Measurements from ENCODE around the gene RASAL3. TPM values are rescaled to one million over a fixed set of nuclear protein-coding genes. Genes with fewer than 3 reads are reported as not detected.

Gene RASAL3
- total RNA-seq, 1 donor from 2014 or later, result 89.3 TPM

DNA sequence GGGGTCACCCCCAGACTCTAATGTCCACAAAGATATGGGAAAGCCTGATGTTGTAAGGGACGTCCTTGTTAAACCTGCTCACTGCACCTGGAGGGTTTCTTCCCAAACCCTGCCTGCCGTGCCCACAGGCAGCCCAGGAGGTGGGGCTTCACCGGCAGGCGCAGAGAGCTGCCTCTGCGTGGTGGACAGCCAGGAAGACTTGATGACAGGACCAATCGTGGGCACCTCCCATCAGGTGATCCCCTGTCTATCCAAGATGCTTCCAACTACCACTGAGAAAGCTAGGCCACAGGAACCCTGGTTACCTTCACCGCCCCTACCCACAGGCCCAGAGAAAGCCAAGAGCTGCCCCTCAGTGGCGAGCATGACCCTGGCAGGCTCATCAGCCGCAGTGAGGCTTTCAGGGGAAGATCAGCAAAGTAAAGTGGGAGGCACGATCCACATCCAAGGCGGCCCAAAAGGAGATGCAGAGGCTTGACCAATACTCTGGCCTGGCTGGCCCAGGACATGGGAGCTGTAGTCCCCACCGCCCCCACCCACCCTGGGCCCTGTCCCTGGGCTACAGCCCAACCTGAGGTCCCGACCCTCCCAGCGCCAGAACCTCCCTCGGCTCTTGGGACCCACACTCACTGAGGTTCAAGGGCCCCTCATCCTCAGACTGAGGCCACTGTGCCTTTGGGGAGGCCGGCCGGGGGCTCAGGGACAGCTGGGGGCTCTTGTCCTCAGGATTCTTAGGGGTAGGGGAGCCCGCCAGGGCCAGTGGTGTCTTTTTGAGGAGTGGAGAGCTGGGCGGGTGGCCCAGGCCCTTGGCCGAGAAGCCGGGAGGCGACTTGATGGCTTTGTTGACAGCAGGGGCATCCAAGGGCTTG lies 35.2 kb downstream of the RASAL3 start:
- intact Hi-C loops (cut with micrococcal nuclease), result no loop called here
- H3K4me3 Mint-ChIP-seq, result no peak overlapping the region
- H3K9me3 Mint-ChIP-seq, result no peaks in the 10 kb centered on the region
- peaks cover 31% of the 10 kb centered on the region for H3K4me1 Mint-ChIP-seq
- CTCF ChIA-PET, result interaction anchor here (2.7 kb wide), 1 partner anchor 10 kb away, joined by 8 read pairs; the partner anchor contains the start of gene AKAP8L
- ATAC-seq (ENCODE audit: low read depth) (no peak), DNase-seq (no peak)
- peaks cover 39% of the 10 kb centered on the region for H3K36me3 Mint-ChIP-seq (ENCODE audit: low read depth)
- no peaks in the 10 kb centered on the region for H3K27me3 Mint-ChIP-seq
- no peak for TF ChIP-seq CTCF (IDR thresholded peaks at IDR 0.05)
- POLR2A ChIA-PET, result interaction anchor here (1.2 to 5.7 kb wide), 3 partner anchors 10 to 34 kb away, joined by 5 to 53 read pairs (median 6); partner anchors contain the start of gene AKAP8L
- no peak overlapping the region for H3K27ac Mint-ChIP-seq

DNA sequence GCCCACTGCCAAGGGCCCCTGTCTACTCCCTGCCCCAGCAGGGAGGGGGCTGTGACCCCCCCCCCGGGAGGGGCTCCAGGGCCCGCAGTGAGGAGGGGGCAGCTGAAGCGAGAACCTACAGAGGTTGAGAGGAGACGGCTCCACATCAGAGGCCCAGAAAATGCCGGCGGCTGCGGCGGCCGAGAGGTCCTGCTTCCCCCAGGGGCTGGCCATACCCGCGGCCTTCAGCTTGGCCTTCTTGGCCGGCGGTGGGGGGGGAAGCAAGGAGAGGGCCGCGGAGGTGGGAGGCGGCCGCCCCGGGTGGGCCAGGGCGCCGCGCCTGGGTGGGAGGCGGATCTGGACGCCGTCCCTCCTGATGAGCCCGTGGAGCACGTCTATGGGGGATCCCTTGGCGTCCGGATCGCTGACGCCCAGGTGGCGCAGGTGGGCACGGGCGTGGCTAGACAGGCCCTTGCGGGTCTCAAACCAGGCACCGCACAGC lies 36.3 kb downstream of the RASAL3 start:
- CTCF ChIA-PET, result no interaction called here
- intact Hi-C loops (cut with micrococcal nuclease), result no loop called here
- no peak for ATAC-seq (ENCODE audit: low read depth)
- Mint-ChIP-seq H3K9me3 (no peaks in the 10 kb centered on the region), H3K27ac (no peak overlapping the region), H3K36me3 (ENCODE audit: low read depth) (peaks cover 48% of the 10 kb centered on the region), H3K4me1 (peaks cover 24% of the 10 kb centered on the region), H3K4me3 (no peak overlapping the region), H3K27me3 (no peaks in the 10 kb centered on the region)
- no peak for TF ChIP-seq CTCF (IDR thresholded peaks at IDR 0.05)
- no peak for DNase-seq
- POLR2A ChIA-PET, result interaction anchor here (1.2 to 1.3 kb wide), 2 partner anchors 9 to 36 kb away, joined by 5 to 6 read pairs; partner anchors contain the start of gene AKAP8L

DNA sequence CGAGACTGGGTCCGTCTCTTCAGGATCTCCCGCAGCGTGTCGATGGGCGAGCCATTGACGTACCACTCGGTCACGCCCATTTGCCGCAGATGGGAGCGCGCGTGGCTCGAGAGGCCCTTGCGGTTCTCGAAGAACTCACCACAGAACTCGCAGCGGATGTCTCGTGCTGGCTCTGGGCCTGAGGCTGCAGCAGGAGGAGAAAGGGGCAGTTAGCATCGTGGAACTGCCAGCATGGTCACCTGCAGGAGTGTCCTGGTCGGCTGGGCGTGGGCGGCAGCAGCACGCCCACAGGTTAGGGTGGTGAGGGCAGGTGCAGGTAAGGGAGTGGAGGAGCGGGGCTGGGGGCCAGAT lies 37.0 kb downstream of the RASAL3 start:
- ATAC-seq (ENCODE audit: low read depth) (no peak), DNase-seq (no peak)
- ChIA-PET POLR2A (no interaction called here), CTCF (no interaction called here)
- no peak for TF ChIP-seq CTCF (IDR thresholded peaks at IDR 0.05)
- peaks cover 54% of the 10 kb centered on the region for H3K36me3 Mint-ChIP-seq (ENCODE audit: low read depth)
- no peak overlapping the region for H3K4me3 Mint-ChIP-seq
- intact Hi-C loops (cut with micrococcal nuclease), result no loop called here
- no peaks in the 10 kb centered on the region for H3K9me3 Mint-ChIP-seq
- peaks cover 21% of the 10 kb centered on the region for H3K4me1 Mint-ChIP-seq
- no peak overlapping the region for H3K27ac Mint-ChIP-seq
- no peaks in the 10 kb centered on the region for H3K27me3 Mint-ChIP-seq

- TF ChIP-seq CTCF (IDR thresholded peaks at IDR 0.05), result no peak
- Mint-ChIP-seq H3K27me3 (no peaks in the 10 kb centered on the region), H3K36me3 (ENCODE audit: low read depth) (peaks cover 56% of the 10 kb centered on the region), H3K9me3 (no peaks in the 10 kb centered on the region), H3K27ac (no peak overlapping the region), H3K4me3 (no peak overlapping the region), H3K4me1 (peaks cover 17% of the 10 kb centered on the region)
- POLR2A ChIA-PET, result no interaction called here
- intact Hi-C loops (cut with micrococcal nuclease), result no loop called here
- DNase-seq, result no peak
- ATAC-seq (ENCODE audit: low read depth), result no peak
- CTCF ChIA-PET, result no interaction called here
Observed at GRCh38 chr19:15426485-15427349, 37.6 kb downstream of the RASAL3 start.

Measured in activated B cell treated with CpG ODN at 0.5 μM for 24 hours (primary cell).